Fibroblast of the aortic adventitia (primary cell): ENCODE measurements around the gene CAMSAP1. TPM values are rescaled to one million over a fixed set of nuclear protein-coding genes. Genes with fewer than 3 reads are reported as not detected.

Experiments used
- DNase-seq: peaks from one replicate; pipeline ENCODE4 v3.0.0-alpha.2; 2010; ENCODE audit warnings: low read depth
- H3K4me3 ChIP-seq: 2 replicates; pipeline ENCODE4 v1.5.1; 2011; ENCODE audit warnings: low read depth, mild to moderate bottlenecking, control low read depth, low read length, moderate library complexity
- total RNA-seq: library from RNA; depleted of rRNA; stranded (reverse); fragments of >200 nt; gene quantifications from 2 replicates; pipeline ENCODE4 v1.2.3, GENCODE V29; 2012; ENCODE audit warnings: low replicate concordance
- TF ChIP-seq, protein P1 (sequence below): IDR thresholded peaks from 2 replicates; pipeline ENCODE4 v1.5.1; 2011; ENCODE audit warnings: mild to moderate bottlenecking, low read length, control low read depth, inconsistent platforms; ENCODE audit not compliant: insufficient read depth

Gene CAMSAP1
- total RNA-seq, 1 donor = 15.7 TPM

GRCh38 chr9:135928074-135928730, 20.9 kb upstream of the CAMSAP1 start:
- TF ChIP-seq, protein P1, sequence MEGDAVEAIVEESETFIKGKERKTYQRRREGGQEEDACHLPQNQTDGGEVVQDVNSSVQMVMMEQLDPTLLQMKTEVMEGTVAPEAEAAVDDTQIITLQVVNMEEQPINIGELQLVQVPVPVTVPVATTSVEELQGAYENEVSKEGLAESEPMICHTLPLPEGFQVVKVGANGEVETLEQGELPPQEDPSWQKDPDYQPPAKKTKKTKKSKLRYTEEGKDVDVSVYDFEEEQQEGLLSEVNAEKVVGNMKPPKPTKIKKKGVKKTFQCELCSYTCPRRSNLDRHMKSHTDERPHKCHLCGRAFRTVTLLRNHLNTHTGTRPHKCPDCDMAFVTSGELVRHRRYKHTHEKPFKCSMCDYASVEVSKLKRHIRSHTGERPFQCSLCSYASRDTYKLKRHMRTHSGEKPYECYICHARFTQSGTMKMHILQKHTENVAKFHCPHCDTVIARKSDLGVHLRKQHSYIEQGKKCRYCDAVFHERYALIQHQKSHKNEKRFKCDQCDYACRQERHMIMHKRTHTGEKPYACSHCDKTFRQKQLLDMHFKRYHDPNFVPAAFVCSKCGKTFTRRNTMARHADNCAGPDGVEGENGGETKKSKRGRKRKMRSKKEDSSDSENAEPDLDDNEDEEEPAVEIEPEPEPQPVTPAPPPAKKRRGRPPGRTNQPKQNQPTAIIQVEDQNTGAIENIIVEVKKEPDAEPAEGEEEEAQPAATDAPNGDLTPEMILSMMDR = no peak
- DNase-seq = no peak
- H3K4me3 ChIP-seq = no peak overlapping the region

GRCh38 chr9:135927195-135928013, 20.1 kb upstream of the CAMSAP1 start:
- H3K4me3 ChIP-seq = no peak overlapping the region
- no peak for DNase-seq
- TF ChIP-seq, protein P1 = no peak

- H3K4me3 ChIP-seq = no peak overlapping the region
- peak; percentile 62 for DNase-seq
- TF ChIP-seq, protein P1 = no peak
Measured at GRCh38 chr9:135926402-135927194, 19.3 kb upstream of the CAMSAP1 start.

DNA sequence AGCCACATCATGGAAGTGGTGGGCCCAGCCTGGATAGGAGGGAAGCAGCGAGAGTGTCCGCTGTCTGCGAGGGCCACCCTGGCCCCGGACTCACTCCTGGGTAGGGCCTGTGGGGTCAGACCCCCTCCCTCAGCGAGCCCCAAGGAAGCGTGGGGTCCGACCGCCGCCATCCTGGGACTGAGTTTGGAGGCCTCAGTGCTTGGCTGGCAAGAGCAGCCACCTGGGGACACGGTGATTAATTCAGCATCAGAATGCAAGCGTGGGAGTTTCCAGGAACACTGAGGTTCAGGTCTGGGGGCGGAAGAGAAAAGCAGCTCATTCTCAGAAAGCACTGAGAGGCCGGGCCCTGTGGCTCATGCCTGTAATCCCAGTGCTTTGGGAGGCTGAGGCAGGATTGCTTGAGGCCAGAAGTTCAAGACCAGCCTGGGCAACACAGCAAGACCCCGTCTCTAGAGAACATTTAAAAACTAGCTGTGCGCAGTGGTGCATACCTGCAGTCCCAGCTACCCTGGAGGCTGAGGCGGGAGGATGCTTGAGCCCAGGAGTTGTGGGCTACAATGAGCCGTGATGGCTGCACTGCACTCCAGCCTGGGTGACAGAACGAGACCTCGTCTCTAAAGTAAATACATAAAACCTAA, 18.3 kb upstream of the CAMSAP1 start:
- TF ChIP-seq, protein P1 = no peak
- no peak for DNase-seq
- H3K4me3 ChIP-seq = no peak overlapping the region

DNA sequence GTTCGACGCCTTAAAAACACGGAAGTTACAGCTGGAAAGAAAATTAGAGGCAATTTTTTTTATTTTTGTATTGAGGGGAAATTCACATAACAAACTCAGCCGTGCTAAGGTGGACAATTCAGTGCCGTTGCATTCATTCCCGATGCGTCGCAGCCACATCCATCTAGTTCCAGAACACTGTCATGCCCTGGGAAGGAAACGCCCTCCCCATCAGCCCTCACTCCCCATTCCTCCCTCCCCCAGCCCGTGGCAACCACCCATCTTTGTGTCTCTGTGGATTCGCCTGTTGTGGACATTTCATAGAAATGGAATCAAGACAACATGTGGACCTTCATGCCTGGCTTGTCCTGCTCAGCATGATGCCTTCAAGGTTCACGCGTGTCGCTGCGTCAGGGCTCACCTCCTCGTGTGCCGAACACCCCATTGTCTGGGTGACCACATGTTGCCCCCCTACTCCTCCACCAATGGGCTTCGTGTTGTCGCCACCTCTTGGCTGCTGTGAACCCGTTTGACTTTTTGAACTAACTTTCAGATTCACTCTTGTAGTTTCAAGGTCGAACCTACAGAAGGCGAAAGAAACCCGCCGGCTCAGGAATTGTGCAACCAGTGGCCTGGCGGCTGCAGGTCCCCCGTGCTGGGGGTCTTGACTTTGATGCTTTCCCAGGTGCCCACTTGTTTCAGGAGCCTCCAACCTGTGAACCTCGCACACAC, 17.4 kb upstream of the CAMSAP1 start:
- TF ChIP-seq, protein P1 = no peak
- no peak for DNase-seq
- no peak overlapping the region for H3K4me3 ChIP-seq

GRCh38 chr9:135923508-135923907, 16.2 kb upstream of the CAMSAP1 start:
- DNase-seq = no peak
- TF ChIP-seq, protein P1 = no peak
- no peak overlapping the region for H3K4me3 ChIP-seq
